Measurements from ENCODE around the gene C7. TPM values are rescaled to one million over a fixed set of nuclear protein-coding genes. Genes with fewer than 3 reads are reported as not detected.
"Not testable (repeated sequence)": the region's sequence is repeated elsewhere in the genome, so short reads cannot be mapped to it uniquely, and the experiment has no call there.

The C7 gene
- total RNA-seq (100 to 1,000 TPM; 327 to 412 TPM), polyA plus RNA-seq (10 to 100 TPM; 16.0 to 27.2 TPM)
- long read RNA-seq, donor 1, full-length matches to known transcripts, result 19 of 263 reads
- long read RNA-seq, donor 1, partial matches to known transcripts, result 229 of 263 reads
- long read RNA-seq, donor 1, other reads (novel, unspliced or antisense), result 15 of 263 reads
- long read RNA-seq, donor 2, full-length matches to known transcripts, result 101 of 196 reads
- long read RNA-seq, donor 2, partial matches to known transcripts, result 81 of 196 reads
- long read RNA-seq, donor 2, other reads (novel, unspliced or antisense), result 14 of 196 reads

DNA sequence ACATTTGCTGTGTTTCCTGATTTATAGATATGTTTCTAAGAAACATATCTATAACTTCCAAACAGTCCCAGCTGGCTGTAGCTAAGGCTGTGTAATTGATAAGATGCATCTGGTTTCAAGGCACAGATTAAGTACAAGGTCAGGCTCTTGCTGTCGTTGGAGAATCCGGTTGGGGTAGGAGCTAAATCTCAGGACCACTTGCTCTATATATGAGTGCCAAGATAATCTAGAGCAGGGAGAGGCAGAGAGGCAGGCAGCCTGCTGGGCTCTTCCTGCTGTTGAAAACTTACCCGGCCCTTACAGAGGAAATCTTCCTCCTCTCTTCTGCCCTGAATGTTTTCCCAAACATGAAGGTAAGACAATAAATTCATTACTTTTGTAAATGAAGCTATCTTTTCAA is at the start of gene C7:
Gene C7 (plus strand): TSS at position 234 of the 400 bp plus-strand sequence. CDS start 114 bp downstream, at position 348.
- no peak within 1 kb of the TSS for H3K27ac ChIP-seq (ENCODE audit: low read depth in 1 of 2, low read length in 2 of 2)
- 14 to 16% methylated on average over 3 of the region's 3 CpGs for WGBS, 2 donors
- H3K36me3 ChIP-seq (ENCODE audit: control insufficient read depth in 1 of 2, insufficient read depth in 2 of 2, low read length in 1 of 2), result no peaks in the 10 kb centered on the region
- H3K4me3 ChIP-seq (ENCODE audit: low read length in 2 of 2), result no peak within 1 kb of the TSS
- no peak for DNase-seq
- H3K9me3 ChIP-seq (ENCODE audit: control insufficient read depth, low read length), result no peaks in the 10 kb centered on the region
- intact Hi-C loops (cut with DNase I), result loop anchor here (5.0 to 10.0 kb wide), 4 partner anchors 366 to 933 kb away; no protein-coding TSS in a partner anchor
- no peaks in the 10 kb centered on the region for H3K4me1 ChIP-seq (ENCODE audit: control insufficient read depth in 1 of 2, insufficient read depth in 2 of 2, low read length in 2 of 2)
- no peaks in the 10 kb centered on the region for H3K27me3 ChIP-seq (ENCODE audit: control insufficient read depth in 1 of 2, insufficient read depth in 2 of 2, low read length in 1 of 2)
- ATAC-seq (ENCODE audit: low FRiP score), result peak; percentile 56

DNA sequence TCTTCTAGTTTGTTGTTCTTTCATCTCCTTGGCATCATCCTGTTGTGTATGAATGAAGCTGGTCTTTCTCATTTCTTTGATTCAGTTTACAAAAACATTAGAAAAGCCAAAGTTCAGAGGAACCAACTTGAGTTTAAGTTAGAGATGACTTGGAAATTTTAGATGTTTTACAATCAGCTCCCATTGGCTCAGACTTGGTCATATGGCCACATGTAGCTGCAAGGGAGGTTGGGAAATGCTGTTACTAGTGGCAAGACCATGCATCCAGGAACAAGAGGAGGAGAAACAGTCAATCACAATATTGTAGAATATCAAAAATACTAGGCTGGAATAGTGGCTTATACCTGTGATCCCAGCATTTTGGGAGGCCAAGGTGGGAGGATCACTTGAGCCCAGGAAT is 48.6 kb upstream of the C7 start:
- Histone ChIP-seq H3K27ac (ENCODE audit: low read depth in 1 of 2, low read length in 2 of 2) (no peak overlapping the region), H3K4me3 (ENCODE audit: low read length in 2 of 2) (no peak overlapping the region), H3K9me3 (ENCODE audit: control insufficient read depth, low read length) (no peaks in the 10 kb centered on the region), H3K36me3 (ENCODE audit: control insufficient read depth in 1 of 2, insufficient read depth in 2 of 2, low read length in 1 of 2) (no peaks in the 10 kb centered on the region), H3K4me1 (ENCODE audit: control insufficient read depth in 1 of 2, insufficient read depth in 2 of 2, low read length in 2 of 2) (no peaks in the 10 kb centered on the region), H3K27me3 (ENCODE audit: control insufficient read depth in 1 of 2, insufficient read depth in 2 of 2, low read length in 1 of 2) (no peaks in the 10 kb centered on the region)
- DNase-seq (no peak), ATAC-seq (ENCODE audit: low FRiP score) (no peak)
- intact Hi-C loops (cut with DNase I), result no loop called here

DNA sequence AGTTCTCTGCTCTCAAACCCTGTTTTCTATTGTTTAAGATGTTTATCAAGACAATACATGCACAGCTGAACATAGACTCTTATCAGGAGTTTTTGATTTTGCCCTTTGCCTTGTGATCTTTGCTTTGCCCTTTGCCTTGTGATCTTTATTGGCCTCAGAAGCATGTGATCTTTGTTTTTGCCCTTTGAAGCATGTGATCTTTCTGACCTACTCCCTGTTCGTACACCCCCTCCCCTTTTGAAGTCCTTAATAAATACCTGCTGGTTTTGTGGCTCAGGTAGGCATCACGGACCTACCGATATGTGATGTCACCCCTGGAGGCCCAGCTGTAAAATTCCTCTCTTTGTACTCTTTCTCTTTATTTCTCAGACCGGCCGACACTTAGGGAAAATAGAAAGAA is 44.3 kb upstream of the C7 start:
- H3K4me3 ChIP-seq (ENCODE audit: low read length in 2 of 2); H3K27ac ChIP-seq (ENCODE audit: low read depth in 1 of 2, low read length in 2 of 2); H3K27me3 ChIP-seq (ENCODE audit: control insufficient read depth in 1 of 2, insufficient read depth in 2 of 2, low read length in 1 of 2); H3K4me1 ChIP-seq (ENCODE audit: control insufficient read depth in 1 of 2, insufficient read depth in 2 of 2, low read length in 2 of 2); intact Hi-C loops (cut with DNase I); H3K9me3 ChIP-seq (ENCODE audit: control insufficient read depth, low read length); H3K36me3 ChIP-seq (ENCODE audit: control insufficient read depth in 1 of 2, insufficient read depth in 2 of 2, low read length in 1 of 2); DNase-seq; ATAC-seq (ENCODE audit: low FRiP score): not testable (repeated sequence)
- 88 to 91% methylated on average over 5 of the region's 5 CpGs for WGBS, 2 donors

- peaks cover 1% of the 10 kb centered on the region for H3K9me3 ChIP-seq (ENCODE audit: control insufficient read depth, low read length)
- ATAC-seq (ENCODE audit: low FRiP score), result no peak
- intact Hi-C loops (cut with DNase I), result no loop called here
- H3K27me3 ChIP-seq (ENCODE audit: control insufficient read depth in 1 of 2, insufficient read depth in 2 of 2, low read length in 1 of 2), result no peaks in the 10 kb centered on the region
- H3K36me3 ChIP-seq (ENCODE audit: control insufficient read depth in 1 of 2, insufficient read depth in 2 of 2, low read length in 1 of 2), result no peaks in the 10 kb centered on the region
- DNase-seq, result no peak
- H3K4me3 ChIP-seq (ENCODE audit: low read length in 2 of 2), result no peak overlapping the region
- no peak overlapping the region for H3K27ac ChIP-seq (ENCODE audit: low read depth in 1 of 2, low read length in 2 of 2)
- WGBS, 2 donors, result 65 to 71% methylated on average over 5 of the region's 5 CpGs
- H3K4me1 ChIP-seq (ENCODE audit: control insufficient read depth in 1 of 2, insufficient read depth in 2 of 2, low read length in 2 of 2), result no peaks in the 10 kb centered on the region
Observed at GRCh38 chr5:40866844-40867243, 42.5 kb upstream of the C7 start.

DNA sequence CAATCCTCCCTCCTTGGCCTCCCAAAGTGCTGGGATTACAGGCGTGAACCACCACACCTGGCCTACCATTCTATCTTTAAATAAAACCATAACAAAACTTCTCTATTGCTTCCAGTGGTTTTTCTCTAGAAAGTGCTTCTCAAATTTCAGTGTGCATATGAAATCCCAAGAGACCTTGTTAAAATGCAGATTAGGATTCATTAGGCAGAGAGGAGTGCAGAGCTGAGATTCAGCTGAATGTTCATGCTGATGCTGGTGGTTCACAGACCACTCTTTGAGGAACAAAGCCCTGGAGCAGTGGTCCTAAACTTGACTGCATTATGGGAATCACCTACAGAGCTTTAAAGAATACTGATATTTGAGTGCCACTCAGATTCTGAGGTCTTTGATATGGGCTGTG is 39.9 kb upstream of the C7 start:
- intact Hi-C loops (cut with DNase I), result no loop called here
- Histone ChIP-seq H3K36me3 (ENCODE audit: control insufficient read depth in 1 of 2, insufficient read depth in 2 of 2, low read length in 1 of 2) (no peaks in the 10 kb centered on the region), H3K4me1 (ENCODE audit: control insufficient read depth in 1 of 2, insufficient read depth in 2 of 2, low read length in 2 of 2) (no peaks in the 10 kb centered on the region), H3K9me3 (ENCODE audit: control insufficient read depth, low read length) (peaks cover 1% of the 10 kb centered on the region), H3K4me3 (ENCODE audit: low read length in 2 of 2) (no peak overlapping the region), H3K27ac (ENCODE audit: low read depth in 1 of 2, low read length in 2 of 2) (no peak overlapping the region), H3K27me3 (ENCODE audit: control insufficient read depth in 1 of 2, insufficient read depth in 2 of 2, low read length in 1 of 2) (no peaks in the 10 kb centered on the region)
- ATAC-seq (ENCODE audit: low FRiP score), result no peak
- DNase-seq, result no peak
- WGBS, 2 donors, result 76 to 82% methylated on average over 1 of the region's 1 CpG

DNA sequence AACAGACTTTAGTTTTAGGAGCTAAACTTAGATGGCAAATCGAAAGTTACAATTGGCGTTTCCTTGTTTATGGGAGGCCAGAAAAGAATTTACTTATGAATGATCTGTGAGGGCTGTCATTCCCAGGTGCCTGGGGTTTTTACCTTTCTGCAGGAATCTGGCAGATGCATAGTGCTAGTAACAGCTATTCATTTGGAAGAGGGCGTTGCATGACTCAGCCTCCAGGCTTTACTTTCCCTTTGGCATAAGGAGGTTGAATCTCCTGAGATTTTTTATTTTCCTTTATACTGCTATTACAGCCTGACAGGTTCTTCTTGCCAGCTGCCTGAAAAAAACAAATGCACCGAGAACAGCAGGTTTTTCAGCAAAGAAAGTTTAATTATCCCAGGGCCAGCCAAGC is 38.1 kb upstream of the C7 start:
- WGBS, 2 donors, result 48 to 49% methylated on average over 4 of the region's 4 CpGs
- Histone ChIP-seq H3K4me1 (ENCODE audit: control insufficient read depth in 1 of 2, insufficient read depth in 2 of 2, low read length in 2 of 2) (no peaks in the 10 kb centered on the region), H3K4me3 (ENCODE audit: low read length in 2 of 2) (no peak overlapping the region), H3K36me3 (ENCODE audit: control insufficient read depth in 1 of 2, insufficient read depth in 2 of 2, low read length in 1 of 2) (no peaks in the 10 kb centered on the region), H3K9me3 (ENCODE audit: control insufficient read depth, low read length) (peaks cover 1% of the 10 kb centered on the region), H3K27me3 (ENCODE audit: control insufficient read depth in 1 of 2, insufficient read depth in 2 of 2, low read length in 1 of 2) (no peaks in the 10 kb centered on the region), H3K27ac (ENCODE audit: low read depth in 1 of 2, low read length in 2 of 2) (no peak overlapping the region)
- DNase-seq (no peak), ATAC-seq (ENCODE audit: low FRiP score) (no peak)
- intact Hi-C loops (cut with DNase I), result loop anchor here in 1 of 2 donors (10.0 kb wide), 1 partner anchor 1286 kb away; no protein-coding TSS in a partner anchor

- not testable (repeated sequence) for H3K4me1 ChIP-seq (ENCODE audit: control insufficient read depth in 1 of 2, insufficient read depth in 2 of 2, low read length in 2 of 2); H3K27ac ChIP-seq (ENCODE audit: low read depth in 1 of 2, low read length in 2 of 2); H3K4me3 ChIP-seq (ENCODE audit: low read length in 2 of 2); DNase-seq; ATAC-seq (ENCODE audit: low FRiP score); H3K27me3 ChIP-seq (ENCODE audit: control insufficient read depth in 1 of 2, insufficient read depth in 2 of 2, low read length in 1 of 2); H3K36me3 ChIP-seq (ENCODE audit: control insufficient read depth in 1 of 2, insufficient read depth in 2 of 2, low read length in 1 of 2); H3K9me3 ChIP-seq (ENCODE audit: control insufficient read depth, low read length)
- intact Hi-C loops (cut with DNase I), result loop anchor here in 1 of 2 donors (10.0 kb wide), 1 partner anchor 1287 kb away; no protein-coding TSS in a partner anchor
- 90% methylated on average over 8 of the region's 8 CpGs for WGBS, 2 donors
Observed at GRCh38 chr5:40872253-40872652, 37.0 kb upstream of the C7 start.

DNA sequence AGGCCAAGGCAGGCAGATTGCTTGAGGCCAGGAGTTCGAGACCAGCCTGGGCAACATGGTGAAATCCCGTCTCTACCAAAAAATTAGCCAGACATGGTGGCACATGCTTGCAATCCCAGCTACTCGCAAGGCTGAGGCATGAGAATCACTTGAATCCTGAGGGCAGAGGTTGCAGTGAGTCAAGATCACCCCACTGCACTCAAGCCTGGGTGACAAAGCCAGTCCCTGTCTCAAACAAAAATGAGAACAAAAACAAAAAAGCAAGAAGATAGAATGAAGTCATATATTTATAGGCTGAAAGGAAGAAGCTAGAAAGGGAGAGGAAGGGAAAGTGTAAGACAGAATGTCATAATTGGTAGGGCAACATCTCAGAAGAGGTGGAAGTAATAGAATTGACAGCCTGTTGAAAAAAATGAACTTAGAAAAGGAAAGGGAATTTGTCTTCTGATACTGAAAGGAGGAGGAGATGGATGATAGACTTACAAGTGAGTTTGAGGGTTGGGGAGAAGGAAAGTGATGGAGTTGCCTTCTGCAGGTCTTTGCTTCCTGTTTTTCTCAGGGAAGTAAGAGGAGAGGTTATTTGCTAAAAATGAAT is 35.9 kb upstream of the C7 start:
- intact Hi-C loops (cut with DNase I), result loop anchor here in 1 of 2 donors (10.0 kb wide), 1 partner anchor 1289 kb away; no protein-coding TSS in a partner anchor
- Histone ChIP-seq H3K36me3 (ENCODE audit: control insufficient read depth in 1 of 2, insufficient read depth in 2 of 2, low read length in 1 of 2) (no peaks in the 10 kb centered on the region), H3K4me3 (ENCODE audit: low read length in 2 of 2) (no peak overlapping the region), H3K9me3 (ENCODE audit: control insufficient read depth, low read length) (peaks cover 2% of the 10 kb centered on the region), H3K27me3 (ENCODE audit: control insufficient read depth in 1 of 2, insufficient read depth in 2 of 2, low read length in 1 of 2) (no peaks in the 10 kb centered on the region), H3K27ac (ENCODE audit: low read depth in 1 of 2, low read length in 2 of 2) (no peak overlapping the region), H3K4me1 (ENCODE audit: control insufficient read depth in 1 of 2, insufficient read depth in 2 of 2, low read length in 2 of 2) (no peaks in the 10 kb centered on the region)
- no peak for ATAC-seq (ENCODE audit: low FRiP score)
- no peak for DNase-seq
- WGBS, 2 donors, result 93 to 94% methylated on average over 3 of the region's 3 CpGs

DNA sequence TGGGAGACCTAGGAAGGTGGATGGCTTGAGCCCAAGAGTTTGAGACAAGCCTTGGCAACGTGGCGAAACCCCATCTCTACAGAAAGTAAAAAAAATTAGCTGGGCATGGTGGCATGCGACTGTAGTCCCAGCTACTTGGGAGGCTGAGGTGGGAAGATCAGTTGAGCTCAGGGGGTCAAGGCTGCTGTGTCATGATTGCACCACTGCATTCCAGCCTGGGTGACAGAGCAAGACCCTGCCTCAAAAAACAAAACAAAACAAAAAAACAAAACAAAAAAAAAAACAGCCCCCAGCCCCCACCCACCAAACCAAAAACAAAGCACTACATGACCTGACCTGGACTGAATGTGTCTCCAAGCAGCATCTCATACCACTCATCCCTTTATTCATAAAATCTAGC is 33.3 kb upstream of the C7 start:
- H3K4me3 ChIP-seq (ENCODE audit: low read length in 2 of 2), result no peak overlapping the region
- DNase-seq, result no peak
- ATAC-seq (ENCODE audit: low FRiP score), result no peak
- H3K4me1 ChIP-seq (ENCODE audit: control insufficient read depth in 1 of 2, insufficient read depth in 2 of 2, low read length in 2 of 2), result no peaks in the 10 kb centered on the region
- intact Hi-C loops (cut with DNase I), result loop anchor here in 1 of 2 donors (5.0 to 10.0 kb wide), 2 partner anchors 39 to 1291 kb away; partner anchors contain the start of gene RPL37
- 55 to 61% methylated on average over 3 of the region's 3 CpGs for WGBS, 2 donors
- H3K9me3 ChIP-seq (ENCODE audit: control insufficient read depth, low read length), result peaks cover 2% of the 10 kb centered on the region
- no peak overlapping the region for H3K27ac ChIP-seq (ENCODE audit: low read depth in 1 of 2, low read length in 2 of 2)
- H3K36me3 ChIP-seq (ENCODE audit: control insufficient read depth in 1 of 2, insufficient read depth in 2 of 2, low read length in 1 of 2), result no peaks in the 10 kb centered on the region
- H3K27me3 ChIP-seq (ENCODE audit: control insufficient read depth in 1 of 2, insufficient read depth in 2 of 2, low read length in 1 of 2), result no peaks in the 10 kb centered on the region
